Pancreas (tissue), 10 donors: Measurements from ENCODE around the gene SPTB. TPM values are rescaled to one million over a fixed set of nuclear protein-coding genes. Genes with fewer than 3 reads are reported as not detected.
"Not testable (repeated sequence)": the region's sequence is repeated elsewhere in the genome, so short reads cannot be mapped to it uniquely, and the experiment has no call there.

Source experiments
- ATAC-seq, 4 donors: fragments of 200-7000 bp; cut with Tn5 transposase; one replicate each; pipeline versions ENCODE4 v1.8.0 to v1.9.1; 2020; ENCODE audit warnings: mild to moderate bottlenecking in 4 of 4, moderate library complexity in 4 of 4
- DNase-seq, 6 donors: peaks; one replicate each; pipeline ENCODE4 v3.0.0-alpha.2; 2020
- FAIRE-seq: peaks from 2 replicates; lab custom pipeline; 2012; peaks lifted over from hg19 to GRCh38; lab: Jason Lieb, UNC
- H3K27ac ChIP-seq, 4 donors: fragments of 200-600 bp; sonication (generic); 1 replicate in 3 of 4; 2 replicates in 1 of 4; pipeline versions ENCODE4 v1.5.0 to v1.8.0; 2020
- H3K27me3 ChIP-seq, 4 donors: fragments of 200-600 bp; one replicate each; pipeline ENCODE4 v1.8.0; 2021
- H3K36me3 ChIP-seq, 3 donors: fragments of 200-600 bp; sonication (generic) in 1 of 3; one replicate each; pipeline versions ENCODE4 v1.5.0 to v1.8.0; 2020 to 2021
- H3K4me1 ChIP-seq, 3 donors: fragments of 200-600 bp; one replicate each; pipeline ENCODE4 v1.8.0; 2021
- H3K4me3 ChIP-seq, 4 donors: fragments of 200-600 bp; sonication (generic) in 2 of 4; one replicate each; pipeline versions ENCODE4 v1.5.0 to v1.8.0; 2020 to 2021
- H3K9me3 ChIP-seq, 4 donors: fragments of 200-600 bp; one replicate each; pipeline ENCODE4 v1.8.0; 2021
- WGBS, 2 donors: extraction: QIAGEN DNeasy Blood & Tissue Kit; methylation state at CpG; one replicate each; pipeline ENCODE4 v1.1.7; 2013; 5-methylcytosine and 5-hydroxymethylcytosine counted together
- intact Hi-C, 3 donors: fragments of 100-400 bp; cut with DNase I; formaldehyde crosslinking; loops; one replicate each; pipeline versions ENCODE4 v1.11.1 to v1.14.2; 2022
- polyA plus RNA-seq, 2 donors: library from polyadenylated mRNA; stranded (reverse); fragments of 200-250 nt; gene quantifications; one replicate each; pipeline ENCODE4 v1.2.3, GENCODE V29; 2013
- total RNA-seq, 6 donors: library from RNA; stranded (reverse); fragmentation: NEBNext Ultra II Directional in 4 of 6; extraction: Animal tissue kit (Norgen Biotek cat#: 25700) in 4 of 6; gene quantifications; one replicate each; pipeline versions ENCODE4 v1.2.1 to v1.2.4, GENCODE V29; 2021 to 2023
- TF ChIP-seq, protein P1 (sequence below), 4 donors: fragments of 200-600 bp; sonication (generic) in 3 of 4; IDR thresholded peaks; one replicate each; pipeline versions ENCODE4 v1.5.0 to v1.8.0; 2021; ENCODE audit warnings: antibody characterized with exemption in 4 of 4
- donor health status: healthy with polysubstance abuse.
- donor health status: DM: no; HTN: no; CAD: no; lungs with moderate emphysema.
- donor health status: DM: no; HTN: no; CAD: no.
- donor health status: control.
- donor health status: control.
- donor health status: Bipolar disorder and iron deficiency.
- donor health status: DM: yes; HTN: yes; CAD: no.
- donor health status: DM: no; HTN: no; CAD: no.
- donor health status: DM: no; HTN: no; CAD: no.
- donor health status: DM: yes; HTN: yes; CAD: no.

The SPTB gene
- total and polyA plus RNA-seq, 8 donors = 0.73 to 6.5 (median 2.8) TPM

GRCh38 chr14:64918216-64918615 lies 38.5 kb upstream of the SPTB start:
- DNase-seq (no peak), ATAC-seq (no peak), FAIRE-seq (no peak)
- intact Hi-C loops = no loop called here
- Histone ChIP-seq H3K4me1 (peaks cover 4 to 21% (median 14%) of the 10 kb centered on the region in 3 donors), H3K27me3 (no peaks in the 10 kb centered on the region), H3K4me3 (no peak overlapping the region), H3K9me3 (no peaks in the 10 kb centered on the region), H3K27ac (no peak overlapping the region), H3K36me3 (no peaks in the 10 kb centered on the region)
- WGBS, 2 donors = 88 to 89% methylated on average over 4 of the region's 4 CpGs
- TF ChIP-seq, protein P1, sequence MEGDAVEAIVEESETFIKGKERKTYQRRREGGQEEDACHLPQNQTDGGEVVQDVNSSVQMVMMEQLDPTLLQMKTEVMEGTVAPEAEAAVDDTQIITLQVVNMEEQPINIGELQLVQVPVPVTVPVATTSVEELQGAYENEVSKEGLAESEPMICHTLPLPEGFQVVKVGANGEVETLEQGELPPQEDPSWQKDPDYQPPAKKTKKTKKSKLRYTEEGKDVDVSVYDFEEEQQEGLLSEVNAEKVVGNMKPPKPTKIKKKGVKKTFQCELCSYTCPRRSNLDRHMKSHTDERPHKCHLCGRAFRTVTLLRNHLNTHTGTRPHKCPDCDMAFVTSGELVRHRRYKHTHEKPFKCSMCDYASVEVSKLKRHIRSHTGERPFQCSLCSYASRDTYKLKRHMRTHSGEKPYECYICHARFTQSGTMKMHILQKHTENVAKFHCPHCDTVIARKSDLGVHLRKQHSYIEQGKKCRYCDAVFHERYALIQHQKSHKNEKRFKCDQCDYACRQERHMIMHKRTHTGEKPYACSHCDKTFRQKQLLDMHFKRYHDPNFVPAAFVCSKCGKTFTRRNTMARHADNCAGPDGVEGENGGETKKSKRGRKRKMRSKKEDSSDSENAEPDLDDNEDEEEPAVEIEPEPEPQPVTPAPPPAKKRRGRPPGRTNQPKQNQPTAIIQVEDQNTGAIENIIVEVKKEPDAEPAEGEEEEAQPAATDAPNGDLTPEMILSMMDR (IDR thresholded peaks at IDR 0.05) = no peak

GRCh38 chr14:64915797-64916196 lies 36.1 kb upstream of the SPTB start:
- H3K27ac ChIP-seq = no peak overlapping the region
- H3K4me1 ChIP-seq = peaks cover 4 to 21% (median 14%) of the 10 kb centered on the region in 3 donors
- H3K27me3 ChIP-seq = no peaks in the 10 kb centered on the region
- FAIRE-seq (no peak), DNase-seq (no peak), ATAC-seq (no peak)
- intact Hi-C loops = no loop called here
- peak overlapping the region in 1 of 4 donors; percentile 96 for H3K4me3 ChIP-seq
- no peaks in the 10 kb centered on the region for H3K36me3 ChIP-seq
- 93 to 94% methylated on average over 2 of the region's 2 CpGs for WGBS, 2 donors
- TF ChIP-seq, protein P1 (IDR thresholded peaks at IDR 0.05) = no peak
- no peaks in the 10 kb centered on the region for H3K9me3 ChIP-seq

- intact Hi-C loops = no loop called here
- no peak for ATAC-seq
- Histone ChIP-seq H3K9me3 (no peaks in the 10 kb centered on the region), H3K36me3 (no peaks in the 10 kb centered on the region), H3K4me3 (peak overlapping the region; percentile 51 to 99 (median 92)), H3K4me1 (peaks cover 4 to 21% (median 14%) of the 10 kb centered on the region in 3 donors), H3K27ac (peak overlapping the region in 2 of 4 donors; percentile 82 to 94), H3K27me3 (no peaks in the 10 kb centered on the region)
- no peak for FAIRE-seq
- TF ChIP-seq, protein P1 (IDR thresholded peaks at IDR 0.05) = no peak
- 14 to 18% methylated on average over 4 of the region's 4 CpGs for WGBS, 2 donors
- no peak for DNase-seq
These were observed 35.3 kb upstream of the SPTB start for GRCh38 chr14:64915029-64915424.

DNA sequence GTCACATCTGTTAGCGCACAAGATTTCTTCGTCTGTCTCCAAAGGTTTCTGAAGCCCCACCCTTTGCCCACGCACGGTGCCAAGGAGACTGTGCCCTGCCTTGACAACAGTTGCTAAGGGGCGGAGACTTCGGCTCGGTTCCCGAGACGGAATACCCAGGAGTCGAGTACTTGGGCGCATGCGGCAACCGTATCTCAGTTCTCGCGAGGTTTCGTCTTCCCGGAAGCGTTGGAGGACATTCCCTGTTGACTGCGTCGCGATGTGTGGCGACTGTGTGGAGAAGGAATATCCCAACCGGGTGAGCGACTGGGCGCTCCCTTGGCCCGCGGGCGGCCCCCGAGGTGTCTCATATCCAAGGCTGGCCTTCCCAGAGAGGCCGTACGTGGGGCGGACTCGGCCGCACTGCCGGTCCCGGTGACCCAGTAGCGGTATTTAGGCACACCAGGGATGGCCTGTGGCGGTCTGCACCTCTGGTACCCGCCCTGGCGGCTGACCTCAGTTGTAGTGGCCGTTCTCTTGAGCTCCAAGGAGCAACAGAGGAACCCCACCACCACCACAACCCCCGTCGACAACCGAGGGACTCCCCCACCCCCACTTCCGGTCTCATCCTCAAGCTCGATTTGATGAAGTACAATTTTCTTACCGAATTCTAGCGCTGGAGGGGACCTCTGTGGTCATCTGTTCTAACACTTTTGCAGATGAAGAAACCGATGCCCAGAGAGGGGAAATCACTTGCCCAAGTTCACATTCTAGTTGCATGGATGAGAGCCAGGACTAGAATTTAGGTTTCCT lies 34.7 kb upstream of the SPTB start, which contains the start of gene CHURC1:
Gene CHURC1 (plus strand): TSS at position 219 of the 792 bp plus-strand sequence. CDS start 41 bp downstream, at position 260.
- peak; percentile 93 to 100 (median 100) for DNase-seq
- TF ChIP-seq, protein P1 (IDR thresholded peaks at IDR 0.05) = no peak
- peaks cover 4 to 21% (median 14%) of the 10 kb centered on the region in 3 donors for H3K4me1 ChIP-seq
- ATAC-seq = peak; percentile 99 to 100 (median 100)
- H3K27me3 ChIP-seq = no peaks in the 10 kb centered on the region
- 0 to 1% methylated on average over 49 of the region's 49 CpGs for WGBS, 2 donors
- H3K9me3 ChIP-seq = no peaks in the 10 kb centered on the region
- no peaks in the 10 kb centered on the region for H3K36me3 ChIP-seq
- peak within 1 kb of the TSS; percentile 51 to 99 (median 92) for H3K4me3 ChIP-seq
- peak within 1 kb of the TSS; percentile 82 to 94 (median 86) for H3K27ac ChIP-seq
- intact Hi-C loops = no loop called here
- FAIRE-seq = peak; percentile 86

DNA sequence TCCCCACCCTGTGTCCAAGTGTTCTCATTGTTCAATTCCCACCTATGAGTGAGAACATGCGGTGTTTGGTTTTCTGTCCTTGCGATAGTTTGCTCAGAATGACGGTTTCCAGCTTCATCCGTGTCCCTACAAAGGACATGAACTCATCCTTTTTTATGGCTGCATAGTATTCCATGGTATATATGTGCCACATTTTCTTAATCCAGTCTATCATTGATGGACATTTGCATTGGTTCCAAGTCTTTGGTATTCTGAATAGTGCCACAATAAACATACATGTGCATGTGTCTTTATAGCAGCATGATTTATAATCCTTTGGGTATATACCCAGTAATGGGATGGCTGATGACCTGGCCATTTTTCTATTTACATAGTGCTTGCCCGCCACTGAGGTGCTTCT lies 33.8 kb upstream of the SPTB start:
- H3K4me1 ChIP-seq = peaks cover 4 to 18% (median 14%) of the 10 kb centered on the region in 3 donors
- ATAC-seq = peak in 2 of 4 donors; percentile 4 to 5
- H3K27ac ChIP-seq = peak overlapping the region in 3 of 4 donors; percentile 82 to 94 (median 88)
- H3K36me3 ChIP-seq, DNase-seq, H3K9me3 ChIP-seq, intact Hi-C loops, FAIRE-seq, H3K27me3 ChIP-seq: not testable (repeated sequence)
- 7 to 57% methylated on average over 1 to 5 of the region's 5 CpGs for WGBS, 2 donors
- peak overlapping the region in 2 of 4 donors; percentile 96 to 99 for H3K4me3 ChIP-seq
